GM19351 (cell line): ENCODE data around the gene COL8A2.

Experiments
- ATAC-seq: cut with Tn5 transposase; IDR thresholded peaks from one replicate; pipeline ENCODE4 v1.9.1; 2021; ENCODE audit warnings: mild to moderate bottlenecking, moderate library complexity; ENCODE audit not compliant: unreplicated experiment

The COL8A2 gene

DNA sequence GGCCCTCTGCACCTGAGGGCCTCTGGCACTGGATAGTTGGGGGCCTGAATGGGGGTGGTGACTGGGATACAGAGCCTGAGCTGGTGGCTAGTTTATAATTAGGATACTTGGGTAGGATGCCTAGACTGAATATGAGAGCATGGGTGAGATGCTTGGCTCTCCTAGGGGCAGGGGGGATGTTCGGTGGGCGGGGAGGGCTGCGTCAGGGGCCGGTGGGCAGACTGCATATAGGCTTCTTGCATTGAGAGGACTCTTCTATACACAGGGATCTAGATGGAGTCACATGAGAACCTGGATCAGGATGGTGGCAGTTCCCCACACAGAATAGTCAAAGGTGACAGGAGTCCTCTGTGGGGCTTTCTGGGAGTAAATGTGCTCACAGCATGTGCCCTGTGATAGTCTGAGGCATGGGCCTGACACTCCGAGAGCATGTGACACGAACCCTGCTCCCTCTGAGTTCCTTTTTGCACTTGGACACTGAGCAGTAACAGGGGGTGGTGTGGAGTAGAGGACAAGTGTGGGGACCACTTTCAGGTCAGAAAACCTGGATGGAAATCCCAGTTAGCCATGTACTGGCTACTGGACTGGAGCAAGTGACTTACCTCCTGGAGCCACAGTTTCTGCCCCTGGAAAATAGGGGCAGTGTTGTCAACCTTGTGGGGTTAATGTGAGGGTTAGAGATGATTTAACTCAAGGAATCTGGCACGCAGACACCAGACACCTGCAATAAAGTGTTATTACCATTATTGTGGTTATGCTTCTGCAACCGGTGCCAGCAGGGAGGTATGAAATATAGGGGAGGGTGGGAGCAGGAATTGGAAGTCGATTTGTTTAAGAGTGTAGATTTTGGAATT lies 33.2 kb upstream of the COL8A2 start:
- no peak for ATAC-seq

DNA sequence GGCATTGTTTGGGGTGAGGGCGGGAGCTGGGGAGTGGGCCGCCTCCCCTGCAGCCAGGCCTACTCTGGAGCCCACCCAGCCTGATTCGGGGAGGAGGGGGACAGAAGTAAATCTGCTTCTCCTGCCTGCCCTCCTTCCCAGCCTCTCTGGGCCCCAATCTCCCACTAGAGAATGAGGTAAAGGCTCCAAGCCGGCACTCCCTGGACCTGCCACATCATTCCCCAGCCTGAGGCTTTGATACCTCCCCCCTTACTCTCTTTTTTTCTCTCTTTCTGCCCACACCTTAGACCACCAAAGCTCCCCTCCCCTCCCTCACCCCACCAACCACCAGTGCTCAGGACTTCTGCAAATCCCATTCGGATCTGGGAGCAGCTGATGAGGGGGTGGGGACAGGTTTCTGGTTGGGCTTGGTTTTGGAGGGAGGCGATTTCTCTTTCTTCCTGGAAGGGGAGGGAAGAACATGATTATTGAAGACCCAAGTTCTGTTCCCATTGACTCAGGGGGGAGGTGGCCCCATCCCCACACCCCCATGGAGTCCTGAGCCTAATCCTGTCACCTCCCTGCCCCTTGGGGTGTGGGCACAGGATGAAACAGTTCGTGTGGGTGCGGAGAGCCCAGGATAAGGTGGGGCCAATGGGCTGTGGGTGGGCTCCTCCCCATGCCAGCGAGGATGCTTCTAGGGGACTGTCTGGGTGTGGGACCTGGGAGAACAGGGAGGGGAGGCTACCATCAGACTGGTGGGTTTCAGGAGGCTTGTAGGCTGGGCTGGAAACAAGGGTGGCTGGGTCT lies 32.3 kb upstream of the COL8A2 start:
- ATAC-seq: no peak

DNA sequence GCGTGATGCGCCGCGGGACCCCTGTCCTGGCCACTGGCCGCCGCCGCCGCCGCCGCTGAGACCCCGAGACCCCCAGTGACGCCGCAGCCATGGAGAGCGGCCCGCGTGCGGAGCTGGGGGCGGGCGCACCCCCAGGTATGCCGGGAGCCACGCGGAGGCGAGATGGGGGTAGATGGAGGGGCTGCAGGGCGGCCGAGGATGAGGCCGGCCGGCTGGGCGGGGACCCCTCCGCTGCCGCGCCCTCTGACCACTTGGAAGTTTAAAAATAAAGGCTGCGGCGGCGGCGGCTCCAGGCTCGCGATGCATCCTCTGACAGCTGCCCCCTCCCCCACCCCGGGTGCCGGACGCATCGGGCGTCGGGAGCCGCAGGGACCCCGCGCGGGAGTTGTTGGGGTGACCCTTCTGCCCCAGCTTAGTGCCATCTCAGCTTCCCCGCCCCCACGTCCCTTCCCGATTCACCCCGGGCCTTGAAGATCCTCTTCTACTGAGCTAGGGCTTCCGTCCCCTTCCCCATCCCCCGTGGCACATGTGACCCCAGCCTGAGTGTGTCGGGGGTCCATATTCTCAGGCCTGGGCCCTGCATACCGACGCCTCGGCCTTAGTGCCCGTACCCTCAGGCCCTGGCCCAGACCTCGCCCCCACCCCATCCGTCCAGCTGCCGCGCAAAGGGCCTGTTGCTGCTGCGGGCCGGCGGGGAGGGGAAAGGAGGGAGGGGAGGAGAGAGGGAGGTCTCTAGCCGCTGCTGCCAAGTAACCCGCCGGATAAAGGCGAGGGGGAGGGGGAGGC lies 31.5 kb upstream of the COL8A2 start:
- peak; percentile 30 for ATAC-seq

DNA sequence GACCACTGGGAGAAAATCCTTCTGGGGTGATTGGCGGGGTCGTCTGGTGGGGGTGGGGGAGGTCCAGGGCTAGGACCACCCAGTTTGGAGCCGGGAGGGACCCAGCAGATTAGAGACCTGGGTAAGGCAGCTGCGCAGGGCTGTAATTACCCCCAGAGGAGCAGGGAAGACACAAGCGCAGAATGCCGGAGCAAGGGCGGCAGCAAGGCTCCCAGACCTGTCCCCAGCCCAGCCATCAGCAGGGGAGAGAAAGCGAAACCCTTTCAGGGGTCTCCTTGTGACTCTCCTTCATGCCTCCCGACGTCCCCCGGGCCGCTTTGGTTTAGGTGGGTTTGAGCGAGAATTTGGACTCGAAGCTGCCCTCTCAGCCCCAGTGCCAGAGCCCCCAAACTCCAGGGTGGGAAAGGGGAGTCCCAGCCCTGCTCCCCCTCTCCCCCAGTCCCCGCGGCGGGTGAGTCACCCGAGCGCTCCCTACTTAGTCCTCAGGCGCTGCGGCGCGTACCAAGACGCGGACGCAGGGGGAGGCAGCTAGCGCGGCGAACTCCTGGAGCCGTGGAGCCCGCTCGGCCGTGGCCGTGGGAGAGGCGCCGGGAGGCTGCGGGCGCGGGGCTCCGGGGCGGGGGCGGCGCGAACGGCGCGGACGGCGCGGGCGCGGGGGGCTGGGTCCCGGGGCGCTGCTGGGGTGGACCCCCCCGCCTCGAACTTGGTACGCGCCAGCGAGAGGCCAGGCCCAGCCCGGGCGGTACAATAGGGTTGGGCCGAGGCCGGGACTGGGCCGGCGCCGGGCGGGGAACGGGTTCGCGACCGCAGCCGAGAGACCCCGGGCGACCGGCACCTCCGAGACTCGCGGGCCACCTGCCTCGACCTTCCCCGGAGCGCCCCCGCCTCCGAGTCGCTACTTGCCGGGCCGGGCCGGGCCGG lies 30.6 kb upstream of the COL8A2 start, which contains the start of gene MAP7D1:
MAP7D1 (plus strand) TSS at position 753 of the 921 bp plus-strand sequence. CDS start 258 bp downstream, outside the sequence.
- peak; percentile 54 for ATAC-seq

- no peak for ATAC-seq
Observed at GRCh38 chr1:36154765-36155407, 29.9 kb upstream of the COL8A2 start.

- no peak for ATAC-seq
Observed at GRCh38 chr1:36154335-36154734, 29.3 kb upstream of the COL8A2 start.

- no peak for ATAC-seq
Observed at GRCh38 chr1:36153476-36153875, 28.5 kb upstream of the COL8A2 start.

DNA sequence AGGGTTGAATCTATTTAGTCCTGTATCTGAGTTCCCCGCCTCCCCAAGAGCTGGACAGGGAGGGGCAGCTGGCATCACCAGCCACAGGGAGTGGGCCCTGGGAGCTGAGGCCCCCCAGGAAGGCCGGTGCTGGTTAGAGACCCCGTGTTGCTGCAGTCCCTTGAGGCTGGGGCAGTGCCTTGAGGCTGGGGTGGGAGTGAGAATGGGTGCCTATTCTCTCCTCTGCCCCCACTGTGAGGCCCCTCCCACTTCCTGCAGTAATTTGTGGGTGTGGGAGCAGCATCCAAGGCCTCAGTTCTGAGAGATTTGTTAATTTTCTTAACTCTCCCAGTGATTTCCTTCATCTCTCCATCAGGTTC lies 26.8 kb upstream of the COL8A2 start:
- ATAC-seq: no peak

DNA sequence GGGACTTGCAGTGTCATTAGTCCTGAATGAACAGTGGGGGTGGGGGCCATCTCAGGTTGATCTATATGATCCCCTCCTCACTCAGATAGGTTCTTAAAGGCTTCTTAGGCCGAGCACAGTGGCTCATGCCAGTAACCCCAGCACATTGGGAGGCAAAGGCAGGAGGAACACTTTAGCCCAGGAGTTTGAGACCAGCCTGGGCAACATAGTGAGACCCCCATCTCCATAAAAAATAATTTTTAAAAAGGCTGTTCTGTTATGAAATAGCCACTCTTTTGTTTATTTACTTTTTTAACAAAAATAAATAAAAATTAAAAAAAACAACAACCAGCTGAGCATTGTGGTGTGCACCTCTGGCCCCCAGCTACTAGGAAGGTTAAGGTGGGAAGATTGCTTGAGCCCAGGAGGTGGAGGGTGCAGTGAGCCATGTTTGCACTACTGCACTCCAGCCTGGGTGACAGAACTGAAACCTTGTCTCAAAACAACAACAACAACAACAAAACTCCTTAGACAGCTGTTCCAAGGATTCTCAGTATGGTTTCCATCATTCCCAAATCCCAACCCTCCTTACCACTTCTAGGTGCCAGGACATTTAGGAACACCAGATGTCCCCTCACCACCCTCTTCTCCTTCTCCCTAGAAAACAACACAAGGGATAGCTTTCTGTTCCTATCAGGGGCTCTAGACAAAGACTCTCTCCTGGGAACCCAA lies 26.3 kb upstream of the COL8A2 start:
- no peak for ATAC-seq

DNA sequence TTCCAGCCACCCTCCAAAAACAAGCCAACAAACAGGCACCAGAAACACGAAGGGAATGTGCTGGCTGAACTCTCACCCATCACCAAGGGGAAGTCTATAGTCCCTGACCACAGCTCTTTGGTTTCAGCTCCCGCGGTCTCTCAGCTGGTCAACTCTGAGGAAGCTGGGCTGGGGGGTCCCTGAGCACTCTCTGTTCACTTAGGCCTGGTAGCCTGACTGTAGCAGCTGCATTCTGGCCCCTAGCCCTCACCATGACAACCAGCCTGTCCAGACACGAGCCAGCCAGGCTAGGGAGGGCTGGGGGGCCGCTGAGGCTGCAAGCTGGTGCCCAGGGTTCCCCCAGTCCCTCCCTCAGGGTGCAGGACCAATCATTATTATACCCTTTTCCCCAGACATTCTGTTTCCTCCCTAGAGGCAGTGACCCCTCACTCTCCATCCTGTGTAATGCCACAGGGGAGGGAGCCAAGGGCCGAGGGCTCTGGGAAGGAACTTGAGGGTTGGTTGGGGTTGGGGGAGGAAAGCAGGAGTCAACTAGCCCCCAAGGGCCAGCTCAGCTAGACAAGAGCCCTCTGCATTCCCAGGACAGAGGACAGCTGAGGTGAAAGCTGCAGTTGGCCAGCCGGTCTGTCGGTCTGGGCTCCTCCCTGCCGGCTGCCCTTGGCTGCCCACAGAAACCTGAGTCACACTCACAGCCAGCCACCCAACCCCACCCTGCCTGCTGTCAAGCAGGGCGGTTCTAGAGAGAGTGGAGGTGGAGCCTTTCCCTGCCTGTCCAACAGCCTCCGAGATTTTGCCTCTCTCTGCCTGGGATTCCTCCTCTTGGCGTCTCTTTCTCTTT lies 25.5 kb upstream of the COL8A2 start:
- peak; percentile 49 for ATAC-seq

GRCh38 chr1:36149973-36150295 lies 24.9 kb upstream of the COL8A2 start:
- ATAC-seq: no peak

- peak; percentile 82 for ATAC-seq
Observed at GRCh38 chr1:36149237-36149972, 24.4 kb upstream of the COL8A2 start, which contains the start of gene TRAPPC3. Gene TRAPPC3 (minus strand): TSS chr1:36149486. CDS start chr1:36149378, 108 bp downstream.

DNA sequence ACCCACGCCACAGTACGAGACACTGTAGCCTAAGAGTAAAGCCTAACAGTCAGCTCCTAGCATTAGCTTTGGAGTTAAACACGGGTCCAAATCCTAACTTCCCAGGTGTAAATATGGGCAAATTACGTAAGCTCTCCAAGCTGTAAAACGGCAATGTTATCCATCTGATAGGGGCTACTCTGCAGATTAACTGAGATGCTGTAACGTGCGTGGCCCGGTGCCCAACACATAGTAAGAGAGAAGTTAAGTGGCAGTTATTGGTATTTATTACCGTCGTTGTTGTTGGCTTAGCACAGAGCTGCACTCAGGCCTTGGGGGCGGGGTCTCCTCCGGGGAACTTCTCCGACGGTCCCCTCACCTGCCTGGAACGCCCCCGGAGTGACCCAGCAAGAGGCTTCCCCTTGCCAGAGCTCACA lies 23.8 kb upstream of the COL8A2 start:
- ATAC-seq: no peak

- ATAC-seq: no peak
Observed at GRCh38 chr1:36144413-36144812, 19.4 kb upstream of the COL8A2 start.

- peak; percentile 59 for ATAC-seq
Observed at GRCh38 chr1:36143424-36143823, 18.4 kb upstream of the COL8A2 start.

GRCh38 chr1:36142121-36142520 lies 17.1 kb upstream of the COL8A2 start:
- ATAC-seq: no peak

GRCh38 chr1:36139521-36139920 lies 14.5 kb upstream of the COL8A2 start:
- no peak for ATAC-seq
